Liver (tissue), 3 donors: ENCODE data around the gene MYL3.

Source experiments
- EGR1 ChIP-seq, 2 donors: IDR thresholded peaks; 2 replicates each; pipeline ENCODE4 v1.6.1; 2016 to 2018; ENCODE audit warnings: antibody characterized with exemption in 2 of 2, low read depth in 2 of 2
- FOXA1 ChIP-seq: IDR thresholded peaks from 2 replicates; pipeline ENCODE4 v1.6.1; 2016; ENCODE audit warnings: antibody characterized with exemption
- MAX ChIP-seq: IDR thresholded peaks from 2 replicates; pipeline ENCODE4 v1.6.1; 2016; ENCODE audit warnings: antibody characterized with exemption
- RAD21 ChIP-seq, 2 donors: IDR thresholded peaks; 2 replicates each; pipeline ENCODE4 v1.6.1; 2016; ENCODE audit warnings: antibody characterized with exemption in 2 of 2, mild to moderate bottlenecking in 2 of 2
- SP1 ChIP-seq: IDR thresholded peaks from 2 replicates; pipeline ENCODE4 v1.6.1; 2018; ENCODE audit warnings: antibody characterized with exemption, mild to moderate bottlenecking
- TAF1 ChIP-seq: conservative IDR thresholded peaks from 2 replicates; pipeline ENCODE4 v1.6.1; 2016; ENCODE audit warnings: antibody characterized with exemption, mild to moderate bottlenecking
- YY1 ChIP-seq: IDR thresholded peaks from 2 replicates; pipeline ENCODE4 v1.6.1; 2016; ENCODE audit warnings: antibody characterized with exemption, mild to moderate bottlenecking
- TF ChIP-seq, protein P1 (sequence below): fragments of 150-350 bp; IDR thresholded peaks from 2 replicates; pipeline ENCODE4 v1.5.1; 2017; ENCODE audit warnings: improper control_type of control experiment, low read depth, low read length; ENCODE audit not compliant: missing input control
- TF ChIP-seq, protein P2 (sequence below): IDR thresholded peaks from 2 replicates; pipeline ENCODE4 v1.6.1; 2016; ENCODE audit warnings: antibody characterized with exemption, mild to moderate bottlenecking
- donor health status: healthy.
- donor health status: healthy.

GRCh38 chr3:46910166-46910760, 47.0 kb upstream of the MYL3 start:
- TF ChIP-seq, protein P1, sequence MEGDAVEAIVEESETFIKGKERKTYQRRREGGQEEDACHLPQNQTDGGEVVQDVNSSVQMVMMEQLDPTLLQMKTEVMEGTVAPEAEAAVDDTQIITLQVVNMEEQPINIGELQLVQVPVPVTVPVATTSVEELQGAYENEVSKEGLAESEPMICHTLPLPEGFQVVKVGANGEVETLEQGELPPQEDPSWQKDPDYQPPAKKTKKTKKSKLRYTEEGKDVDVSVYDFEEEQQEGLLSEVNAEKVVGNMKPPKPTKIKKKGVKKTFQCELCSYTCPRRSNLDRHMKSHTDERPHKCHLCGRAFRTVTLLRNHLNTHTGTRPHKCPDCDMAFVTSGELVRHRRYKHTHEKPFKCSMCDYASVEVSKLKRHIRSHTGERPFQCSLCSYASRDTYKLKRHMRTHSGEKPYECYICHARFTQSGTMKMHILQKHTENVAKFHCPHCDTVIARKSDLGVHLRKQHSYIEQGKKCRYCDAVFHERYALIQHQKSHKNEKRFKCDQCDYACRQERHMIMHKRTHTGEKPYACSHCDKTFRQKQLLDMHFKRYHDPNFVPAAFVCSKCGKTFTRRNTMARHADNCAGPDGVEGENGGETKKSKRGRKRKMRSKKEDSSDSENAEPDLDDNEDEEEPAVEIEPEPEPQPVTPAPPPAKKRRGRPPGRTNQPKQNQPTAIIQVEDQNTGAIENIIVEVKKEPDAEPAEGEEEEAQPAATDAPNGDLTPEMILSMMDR, result no peak
- TF ChIP-seq TAF1, result no peak
- TF ChIP-seq, protein P2, sequence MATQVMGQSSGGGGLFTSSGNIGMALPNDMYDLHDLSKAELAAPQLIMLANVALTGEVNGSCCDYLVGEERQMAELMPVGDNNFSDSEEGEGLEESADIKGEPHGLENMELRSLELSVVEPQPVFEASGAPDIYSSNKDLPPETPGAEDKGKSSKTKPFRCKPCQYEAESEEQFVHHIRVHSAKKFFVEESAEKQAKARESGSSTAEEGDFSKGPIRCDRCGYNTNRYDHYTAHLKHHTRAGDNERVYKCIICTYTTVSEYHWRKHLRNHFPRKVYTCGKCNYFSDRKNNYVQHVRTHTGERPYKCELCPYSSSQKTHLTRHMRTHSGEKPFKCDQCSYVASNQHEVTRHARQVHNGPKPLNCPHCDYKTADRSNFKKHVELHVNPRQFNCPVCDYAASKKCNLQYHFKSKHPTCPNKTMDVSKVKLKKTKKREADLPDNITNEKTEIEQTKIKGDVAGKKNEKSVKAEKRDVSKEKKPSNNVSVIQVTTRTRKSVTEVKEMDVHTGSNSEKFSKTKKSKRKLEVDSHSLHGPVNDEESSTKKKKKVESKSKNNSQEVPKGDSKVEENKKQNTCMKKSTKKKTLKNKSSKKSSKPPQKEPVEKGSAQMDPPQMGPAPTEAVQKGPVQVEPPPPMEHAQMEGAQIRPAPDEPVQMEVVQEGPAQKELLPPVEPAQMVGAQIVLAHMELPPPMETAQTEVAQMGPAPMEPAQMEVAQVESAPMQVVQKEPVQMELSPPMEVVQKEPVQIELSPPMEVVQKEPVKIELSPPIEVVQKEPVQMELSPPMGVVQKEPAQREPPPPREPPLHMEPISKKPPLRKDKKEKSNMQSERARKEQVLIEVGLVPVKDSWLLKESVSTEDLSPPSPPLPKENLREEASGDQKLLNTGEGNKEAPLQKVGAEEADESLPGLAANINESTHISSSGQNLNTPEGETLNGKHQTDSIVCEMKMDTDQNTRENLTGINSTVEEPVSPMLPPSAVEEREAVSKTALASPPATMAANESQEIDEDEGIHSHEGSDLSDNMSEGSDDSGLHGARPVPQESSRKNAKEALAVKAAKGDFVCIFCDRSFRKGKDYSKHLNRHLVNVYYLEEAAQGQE, result no peak
- no peak for TF ChIP-seq SP1
- no peak for TF ChIP-seq MAX
- no peak for TF ChIP-seq FOXA1
- TF ChIP-seq EGR1 (IDR thresholded peaks at IDR 0.05; ENCODE audit: low read depth in 2 of 2), result no peak
- TF ChIP-seq RAD21 (IDR thresholded peaks at IDR 0.05), result no peak
- no peak for TF ChIP-seq YY1
